GM12892 (cell line): ENCODE results near the gene C11orf24.

Experiments used
- POLR2A ChIP-seq: IDR thresholded peaks from 2 replicates; pipeline ENCODE4 v1.6.1; 2011; ENCODE audit warnings: low read depth, low read length, control low read depth
- POLR2AphosphoS5 ChIP-seq: IDR thresholded peaks from 2 replicates; pipeline ENCODE4 v1.6.1; 2011; ENCODE audit warnings: low read depth, low read length, control low read depth

DNA sequence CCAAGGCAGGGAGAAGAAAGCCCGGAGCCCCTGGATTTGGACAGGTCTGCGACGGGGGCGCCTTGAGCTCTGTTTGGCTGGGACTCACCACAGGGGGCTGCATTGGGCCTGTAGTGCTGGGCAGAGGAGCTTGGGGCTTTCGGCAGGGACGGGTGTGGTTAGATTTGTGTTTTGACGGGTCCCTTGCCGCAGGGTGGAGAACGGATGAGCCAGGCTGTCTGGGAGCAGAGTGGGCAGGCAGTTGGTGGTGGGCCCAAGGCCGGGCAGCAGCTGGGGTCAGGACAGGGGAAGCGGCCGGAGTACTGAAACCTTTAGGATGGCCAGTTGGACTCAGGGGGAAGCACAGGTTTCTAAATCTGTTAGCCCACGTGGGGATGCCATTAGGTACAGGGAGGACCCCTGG lies 13.4 kb downstream of the C11orf24 start:
- TF ChIP-seq POLR2A (no peak), POLR2AphosphoS5 (no peak)
